Measurements from ENCODE around the gene ARHGAP35. TPM values are rescaled to one million over a fixed set of nuclear protein-coding genes. Genes with fewer than 3 reads are reported as not detected.

ARHGAP35 gene
- polyA plus RNA-seq, 1 of the 3 experiments (the other 2 are of a cell fraction): 25.1 TPM

DNA sequence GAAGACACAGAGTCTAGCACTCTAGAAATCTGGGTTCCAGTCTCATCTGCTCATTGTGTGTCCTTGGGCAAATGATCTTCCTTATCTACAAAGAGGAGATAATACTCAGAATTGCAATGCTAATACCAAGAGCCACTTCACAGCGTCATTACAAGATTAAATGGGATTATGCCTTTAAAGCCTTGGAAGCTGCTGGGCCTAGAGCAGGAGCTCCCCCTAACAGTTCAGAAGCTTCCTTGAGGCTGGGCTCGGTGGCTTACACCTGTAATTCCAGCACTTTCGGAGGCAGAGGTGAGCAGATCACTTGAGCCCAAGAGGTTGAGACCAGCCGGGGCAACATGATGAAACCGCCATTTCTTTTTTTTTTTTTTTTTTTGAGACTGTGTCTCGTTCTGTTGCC, 37.7 kb upstream of the ARHGAP35 start (continued):
- TF ChIP-seq, protein P1, sequence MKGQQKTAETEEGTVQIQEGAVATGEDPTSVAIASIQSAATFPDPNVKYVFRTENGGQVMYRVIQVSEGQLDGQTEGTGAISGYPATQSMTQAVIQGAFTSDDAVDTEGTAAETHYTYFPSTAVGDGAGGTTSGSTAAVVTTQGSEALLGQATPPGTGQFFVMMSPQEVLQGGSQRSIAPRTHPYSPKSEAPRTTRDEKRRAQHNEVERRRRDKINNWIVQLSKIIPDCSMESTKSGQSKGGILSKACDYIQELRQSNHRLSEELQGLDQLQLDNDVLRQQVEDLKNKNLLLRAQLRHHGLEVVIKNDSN (IDR thresholded peaks at IDR 0.05; ENCODE audit: borderline replicate concordance, low read depth): no peak

GRCh38 chr19:46824890-46825730, 35.7 kb upstream of the ARHGAP35 start:
- no peak for DNase-seq

More at GRCh38 chr19:46824890-46825730, 35.7 kb upstream of the ARHGAP35 start:
- Histone ChIP-seq H3K4me1 (ENCODE audit: control insufficient read depth in 1 of 2, insufficient read depth in 2 of 2, low read depth in 1 of 2, low read length in 1 of 2) (peaks cover 3 to 5% of the 10 kb centered on the region in 2 experiments; a peak in 1 of 4 replicates), H3K9me2 (no peaks in the 10 kb centered on the region), H3K79me2 (ENCODE audit: insufficient read depth) (no peaks in the 10 kb centered on the region), H3K4me3 (ENCODE audit: low read depth in 2 of 2, low read length in 1 of 2) (no peak overlapping the region), H2AFZ (ENCODE audit: low read depth) (no peak overlapping the region), H3F3A (replicated peaks; ENCODE audit: insufficient read depth) (peaks cover 18% of the 10 kb centered on the region), H3K27me3 (ENCODE audit: insufficient read depth) (no peaks in the 10 kb centered on the region), H4K20me1 (ENCODE audit: insufficient read depth) (no peaks in the 10 kb centered on the region), H3K9ac (no peak overlapping the region), H3K9me3 (no peaks in the 10 kb centered on the region), H3K4me2 (no peak overlapping the region), H3K36me3 (replicated peaks in 1 of 2; ENCODE audit: control insufficient read depth in 1 of 2, insufficient read depth in 2 of 2, low read length in 1 of 2) (no peaks in the 10 kb centered on the region), H3K27ac (ENCODE audit: low read depth in 2 of 2, low read length in 1 of 2) (no peak overlapping the region)
- CTCF ChIA-PET: interaction anchor here (2.6 kb wide), 1 partner anchor 15 kb away, joined by 7 read pairs; no protein-coding TSS in a partner anchor
- WGBS (ENCODE audit: low lambda C conversion rate): 91% methylated on average over 21 of the region's 21 CpGs
- POLR2A ChIA-PET: no interaction called here
- no peak for TF ChIP-seq RXRA (IDR thresholded peaks at IDR 0.05; ENCODE audit: borderline replicate concordance, low read depth)
- no peak for TF ChIP-seq MEF2A (IDR thresholded peaks at IDR 0.05; ENCODE audit: borderline replicate concordance, low read depth)
- TF ChIP-seq RAD21 (IDR thresholded peaks at IDR 0.05; ENCODE audit: low read length): no peak
- TF ChIP-seq MXI1 (IDR thresholded peaks at IDR 0.05; ENCODE audit: low read depth, low read length): no peak
- TF ChIP-seq SIN3A (IDR thresholded peaks at IDR 0.05; ENCODE audit: borderline replicate concordance, low read depth, low read length): no peak
- no peak for TF ChIP-seq FOSL2 (IDR thresholded peaks at IDR 0.05; ENCODE audit: borderline replicate concordance, low read depth)
- no peak for TF ChIP-seq GATA2 (CRISPR knock-in tag; IDR thresholded peaks at IDR 0.05)
- TF ChIP-seq, protein P2, sequence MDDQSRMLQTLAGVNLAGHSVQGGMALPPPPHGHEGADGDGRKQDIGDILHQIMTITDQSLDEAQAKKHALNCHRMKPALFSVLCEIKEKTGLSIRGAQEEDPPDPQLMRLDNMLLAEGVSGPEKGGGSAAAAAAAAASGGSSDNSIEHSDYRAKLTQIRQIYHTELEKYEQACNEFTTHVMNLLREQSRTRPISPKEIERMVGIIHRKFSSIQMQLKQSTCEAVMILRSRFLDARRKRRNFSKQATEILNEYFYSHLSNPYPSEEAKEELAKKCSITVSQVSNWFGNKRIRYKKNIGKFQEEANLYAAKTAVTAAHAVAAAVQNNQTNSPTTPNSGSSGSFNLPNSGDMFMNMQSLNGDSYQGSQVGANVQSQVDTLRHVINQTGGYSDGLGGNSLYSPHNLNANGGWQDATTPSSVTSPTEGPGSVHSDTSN (IDR thresholded peaks at IDR 0.05): no peak
- TF ChIP-seq CHD2 (IDR thresholded peaks at IDR 0.05; ENCODE audit: low read length, partially characterized antibody): no peak
- TF ChIP-seq, protein P3, sequence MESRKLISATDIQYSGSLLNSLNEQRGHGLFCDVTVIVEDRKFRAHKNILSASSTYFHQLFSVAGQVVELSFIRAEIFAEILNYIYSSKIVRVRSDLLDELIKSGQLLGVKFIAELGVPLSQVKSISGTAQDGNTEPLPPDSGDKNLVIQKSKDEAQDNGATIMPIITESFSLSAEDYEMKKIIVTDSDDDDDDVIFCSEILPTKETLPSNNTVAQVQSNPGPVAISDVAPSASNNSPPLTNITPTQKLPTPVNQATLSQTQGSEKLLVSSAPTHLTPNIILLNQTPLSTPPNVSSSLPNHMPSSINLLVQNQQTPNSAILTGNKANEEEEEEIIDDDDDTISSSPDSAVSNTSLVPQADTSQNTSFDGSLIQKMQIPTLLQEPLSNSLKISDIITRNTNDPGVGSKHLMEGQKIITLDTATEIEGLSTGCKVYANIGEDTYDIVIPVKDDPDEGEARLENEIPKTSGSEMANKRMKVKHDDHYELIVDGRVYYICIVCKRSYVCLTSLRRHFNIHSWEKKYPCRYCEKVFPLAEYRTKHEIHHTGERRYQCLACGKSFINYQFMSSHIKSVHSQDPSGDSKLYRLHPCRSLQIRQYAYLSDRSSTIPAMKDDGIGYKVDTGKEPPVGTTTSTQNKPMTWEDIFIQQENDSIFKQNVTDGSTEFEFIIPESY (IDR thresholded peaks at IDR 0.05; ENCODE audit: borderline replicate concordance, low read depth): no peak
- TF ChIP-seq POLR2AphosphoS5 (IDR thresholded peaks at IDR 0.05; ENCODE audit: low read depth, low read length): no peak
- TF ChIP-seq IRF3 (IDR thresholded peaks at IDR 0.05; ENCODE audit: low read depth, low read length): no peak
- TF ChIP-seq RCOR1 (IDR thresholded peaks at IDR 0.05; ENCODE audit: low read length): no peak
- TF ChIP-seq SMC3 (IDR thresholded peaks at IDR 0.05; ENCODE audit: low read depth, low read length): no peak
- TF ChIP-seq ELF1 (IDR thresholded peaks at IDR 0.05): no peak
- no peak for TF ChIP-seq FOXJ3 (CRISPR knock-in tag; IDR thresholded peaks at IDR 0.05)
